OCI-LY1 (cell line): Measurements from ENCODE around the gene PPDPF.

Experiments
- H2AFZ ChIP-seq: fragments of 200-600 bp; sonication (generic), shearing (Covaris generic); 2 replicates; pipeline ENCODE4 v1.6.0; 2014; ENCODE audit warnings: antibody characterized with exemption, mild to moderate bottlenecking, low read length
- H3F3A ChIP-seq: fragments of 200-600 bp; sonication (generic), shearing (Covaris generic); 2 replicates; pipeline ENCODE4 v1.6.0; 2014; ENCODE audit warnings: mild to moderate bottlenecking, antibody characterized with exemption, low read length, moderate library complexity; ENCODE audit not compliant: insufficient read depth
- H3K27ac ChIP-seq: fragments of 200-600 bp; sonication (generic); 2 replicates; pipeline ENCODE4 v1.5.1; 2014; ENCODE audit warnings: low read length, mixed run types, mild to moderate bottlenecking, low read depth; ENCODE audit not compliant: poor library complexity, severe bottlenecking
- H3K27me3 ChIP-seq: fragments of 200-600 bp; sonication (generic); 2 replicates; pipeline ENCODE4 v1.6.0; 2014; ENCODE audit warnings: antibody characterized with exemption, mild to moderate bottlenecking, low read length, moderate library complexity; ENCODE audit not compliant: insufficient read depth
- H3K36me3 ChIP-seq: fragments of 200-600 bp; sonication (generic); 2 replicates; pipeline ENCODE4 v1.6.1; 2014; ENCODE audit warnings: mild to moderate bottlenecking, antibody characterized with exemption, low read length, moderate library complexity, mixed read lengths; ENCODE audit not compliant: insufficient read depth
- H3K4me1 ChIP-seq: fragments of 200-600 bp; sonication (generic); 2 replicates; pipeline ENCODE4 v1.5.1; 2014; ENCODE audit warnings: mild to moderate bottlenecking, low read length, moderate library complexity; ENCODE audit not compliant: insufficient read depth, severe bottlenecking
- H3K4me2 ChIP-seq: fragments of 200-600 bp; sonication (generic), shearing (Covaris generic); 2 replicates; pipeline ENCODE4 v1.6.1; 2014; ENCODE audit warnings: low read length
- H3K4me3 ChIP-seq: fragments of 200-600 bp; sonication (generic); 2 replicates; pipeline ENCODE4 v1.5.1; 2014; ENCODE audit warnings: low read length, low read depth, mild to moderate bottlenecking, mixed read lengths; ENCODE audit not compliant: poor library complexity, severe bottlenecking
- H3K79me2 ChIP-seq: fragments of 200-600 bp; shearing (Covaris generic); 2 replicates; pipeline ENCODE4 v1.6.1; 2016; ENCODE audit warnings: mixed run types, low read length, mixed read lengths; ENCODE audit not compliant: insufficient read depth
- H3K9ac ChIP-seq: fragments of 200-600 bp; sonication (generic), shearing (Covaris generic); 2 replicates; pipeline ENCODE4 v1.6.1; 2014; ENCODE audit warnings: mild to moderate bottlenecking, low read length, mixed read lengths
- H3K9me2 ChIP-seq: fragments of 200-600 bp; sonication (generic), shearing (Covaris generic); 2 replicates; pipeline ENCODE4 v1.6.1; 2014; ENCODE audit warnings: low read depth, mild to moderate bottlenecking, low read length, mixed read lengths
- H3K9me3 ChIP-seq: fragments of 200-600 bp; shearing (Covaris generic); 2 replicates; pipeline ENCODE4 v1.6.1; 2014; ENCODE audit warnings: low read length, mixed read lengths
- H4K20me1 ChIP-seq: fragments of 200-600 bp; sonication (generic), shearing (Covaris generic); 2 replicates; pipeline ENCODE4 v1.6.0; 2016; ENCODE audit warnings: mild to moderate bottlenecking, low read length; ENCODE audit not compliant: insufficient read depth
- EZH2 ChIP-seq: fragments of 200-600 bp; sonication (generic), shearing (Covaris generic); IDR thresholded peaks from 2 replicates; pipeline ENCODE4 v1.8.0; 2017; ENCODE audit warnings: borderline replicate concordance, mixed run types, mild to moderate bottlenecking, antibody characterized with exemption, low read length, moderate library complexity, mixed read lengths
- TF ChIP-seq, protein P1 (sequence below): fragments of 200-600 bp; sonication (generic), shearing (Covaris generic); IDR thresholded peaks from 2 replicates; pipeline ENCODE4 v1.5.1; 2017; ENCODE audit warnings: mild to moderate bottlenecking, antibody characterized with exemption, low read length, moderate library complexity, mixed read lengths

The PPDPF gene

DNA sequence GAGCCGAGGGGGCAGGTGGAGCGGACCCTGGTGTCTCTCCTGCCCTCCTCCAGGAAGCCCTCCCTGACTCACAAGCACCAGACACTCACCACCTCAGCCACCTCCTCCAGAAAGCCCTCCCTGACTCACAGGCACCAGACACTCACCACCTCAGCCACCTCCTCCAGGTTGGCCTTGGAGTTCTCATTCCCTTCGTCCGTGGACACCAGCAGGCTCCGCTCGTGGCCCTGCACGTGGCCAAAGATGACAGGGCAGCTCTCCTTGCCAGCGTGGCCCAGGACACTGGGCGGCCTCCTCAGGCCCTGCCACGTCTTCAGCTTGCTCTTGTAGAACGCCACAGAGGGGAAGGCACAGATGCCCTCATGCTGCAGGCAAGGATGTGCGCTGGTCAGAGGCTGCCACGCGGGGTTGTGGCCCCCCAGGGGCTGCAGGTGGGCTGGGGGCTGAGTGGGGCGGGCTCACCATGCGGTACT, 39.8 kb downstream of the PPDPF start:
- Histone ChIP-seq H3K79me2 (no peaks in the 10 kb centered on the region), H3F3A (no peaks in the 10 kb centered on the region), H3K27ac (no peak overlapping the region), H3K9ac (no peak overlapping the region), H3K9me3 (no peaks in the 10 kb centered on the region), H3K4me1 (no peaks in the 10 kb centered on the region), H3K4me2 (no peak overlapping the region), H3K9me2 (no peaks in the 10 kb centered on the region), H4K20me1 (no peaks in the 10 kb centered on the region), H2AFZ (no peak overlapping the region), H3K4me3 (no peak overlapping the region), H3K27me3 (0 out of 2 replicates have a peak, but pooled peaks cover 10% of the 10 kb centered on the region), H3K36me3 (no peaks in the 10 kb centered on the region)
- no peak for TF ChIP-seq EZH2
- TF ChIP-seq, protein P1, sequence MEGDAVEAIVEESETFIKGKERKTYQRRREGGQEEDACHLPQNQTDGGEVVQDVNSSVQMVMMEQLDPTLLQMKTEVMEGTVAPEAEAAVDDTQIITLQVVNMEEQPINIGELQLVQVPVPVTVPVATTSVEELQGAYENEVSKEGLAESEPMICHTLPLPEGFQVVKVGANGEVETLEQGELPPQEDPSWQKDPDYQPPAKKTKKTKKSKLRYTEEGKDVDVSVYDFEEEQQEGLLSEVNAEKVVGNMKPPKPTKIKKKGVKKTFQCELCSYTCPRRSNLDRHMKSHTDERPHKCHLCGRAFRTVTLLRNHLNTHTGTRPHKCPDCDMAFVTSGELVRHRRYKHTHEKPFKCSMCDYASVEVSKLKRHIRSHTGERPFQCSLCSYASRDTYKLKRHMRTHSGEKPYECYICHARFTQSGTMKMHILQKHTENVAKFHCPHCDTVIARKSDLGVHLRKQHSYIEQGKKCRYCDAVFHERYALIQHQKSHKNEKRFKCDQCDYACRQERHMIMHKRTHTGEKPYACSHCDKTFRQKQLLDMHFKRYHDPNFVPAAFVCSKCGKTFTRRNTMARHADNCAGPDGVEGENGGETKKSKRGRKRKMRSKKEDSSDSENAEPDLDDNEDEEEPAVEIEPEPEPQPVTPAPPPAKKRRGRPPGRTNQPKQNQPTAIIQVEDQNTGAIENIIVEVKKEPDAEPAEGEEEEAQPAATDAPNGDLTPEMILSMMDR = no peak

DNA sequence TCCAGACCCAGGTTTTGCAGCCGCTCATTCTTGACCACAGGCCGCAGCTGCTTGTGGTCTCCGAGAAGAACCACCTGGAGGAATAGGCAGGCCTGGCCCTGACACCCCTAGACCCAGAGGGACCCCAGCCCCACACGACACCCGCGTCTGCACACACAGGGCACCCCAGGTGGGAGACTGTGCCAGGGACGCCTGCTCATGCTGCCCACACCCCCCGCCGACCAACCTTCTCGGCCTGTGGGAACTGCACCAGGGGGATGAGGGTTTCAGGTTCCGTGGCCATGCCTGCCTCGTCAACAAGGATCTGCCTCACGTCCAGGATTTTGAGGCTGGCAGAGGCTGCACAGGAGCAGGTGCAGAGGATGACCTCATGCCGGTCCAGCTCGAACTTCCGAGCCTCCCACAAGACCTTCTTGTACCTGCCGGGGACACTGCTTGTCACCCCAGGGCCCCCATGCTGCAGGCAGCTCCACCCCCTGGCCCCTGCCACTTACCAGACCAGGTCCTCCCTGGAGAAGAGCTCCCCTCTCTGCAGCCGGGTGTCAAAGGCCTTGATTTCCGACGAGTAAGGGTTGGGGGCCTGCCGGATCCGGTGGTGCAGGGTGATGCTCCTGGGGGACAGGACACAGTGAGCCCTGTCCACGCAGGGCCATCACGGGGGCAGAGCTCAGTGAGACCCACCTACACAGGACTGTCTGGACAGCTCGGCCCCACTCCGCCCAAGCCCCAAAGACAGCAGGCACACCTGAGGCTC, 40.5 kb downstream of the PPDPF start:
- Histone ChIP-seq H2AFZ (no peak overlapping the region), H3K4me2 (no peak overlapping the region), H3K9me2 (no peaks in the 10 kb centered on the region), H3K27ac (no peak overlapping the region), H3K9ac (no peak overlapping the region), H3K9me3 (no peaks in the 10 kb centered on the region), H4K20me1 (no peaks in the 10 kb centered on the region), H3K79me2 (no peaks in the 10 kb centered on the region), H3K4me1 (no peaks in the 10 kb centered on the region), H3K4me3 (no peak overlapping the region), H3K36me3 (no peaks in the 10 kb centered on the region), H3K27me3 (0 out of 2 replicates have a peak, but pooled peaks cover 6% of the 10 kb centered on the region), H3F3A (no peaks in the 10 kb centered on the region)
- TF ChIP-seq EZH2 = no peak

DNA sequence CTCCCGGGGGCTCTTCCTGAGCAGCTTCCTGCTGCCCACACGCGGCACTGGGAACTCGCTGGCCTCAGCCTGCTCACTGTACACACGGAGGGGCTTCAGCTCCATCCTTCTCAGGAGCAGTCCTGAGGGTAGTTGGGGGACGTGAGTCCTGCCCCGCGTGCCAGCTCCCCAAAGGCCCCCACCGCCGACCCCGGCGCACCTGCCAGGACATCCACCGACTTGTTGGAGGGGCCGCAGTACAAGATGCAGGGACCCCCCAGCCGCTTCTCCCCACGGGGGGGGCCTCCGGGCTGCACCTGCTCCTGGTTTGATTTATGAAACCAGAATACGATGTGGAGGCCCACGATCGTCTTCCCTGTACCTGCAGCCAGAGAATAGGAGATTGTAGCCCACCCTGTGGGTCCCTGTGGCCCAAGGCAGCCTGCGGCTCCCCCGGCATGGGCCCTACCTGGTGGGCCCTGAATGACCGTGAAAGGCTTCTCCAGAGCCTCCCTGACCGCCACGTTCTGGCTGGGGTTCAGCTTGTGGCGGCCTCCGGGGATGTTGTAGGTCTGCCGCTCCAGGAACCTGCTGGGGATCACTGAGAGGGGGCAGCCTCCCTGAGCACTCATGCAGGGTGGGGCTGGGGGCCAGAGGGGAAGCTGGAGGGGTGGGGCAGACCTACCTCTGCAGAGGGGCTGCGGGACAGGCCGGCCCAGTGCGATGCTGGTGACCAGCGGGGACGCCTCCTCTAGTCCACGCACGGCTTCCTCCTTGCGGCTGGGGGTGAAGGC, 41.2 kb downstream of the PPDPF start:
- no peak overlapping the region for H3K4me3 ChIP-seq
- H3K4me1 ChIP-seq = no peaks in the 10 kb centered on the region
- 0 out of 2 replicates have a peak, but pooled peaks cover 8% of the 10 kb centered on the region for H3K27me3 ChIP-seq
- no peaks in the 10 kb centered on the region for H3K36me3 ChIP-seq
- no peaks in the 10 kb centered on the region for H4K20me1 ChIP-seq
- no peak overlapping the region for H3K9ac ChIP-seq
- TF ChIP-seq, protein P1 = no peak
- TF ChIP-seq EZH2 = no peak
- H3K9me2 ChIP-seq = no peaks in the 10 kb centered on the region
- H3K79me2 ChIP-seq = no peaks in the 10 kb centered on the region
- no peak overlapping the region for H3K4me2 ChIP-seq
- H3K9me3 ChIP-seq = no peaks in the 10 kb centered on the region
- H3K27ac ChIP-seq = no peak overlapping the region
- no peak overlapping the region for H2AFZ ChIP-seq
- no peaks in the 10 kb centered on the region for H3F3A ChIP-seq
